ENCODE data around the gene SLC25A21. TPM values are rescaled to one million over a fixed set of nuclear protein-coding genes. Genes with fewer than 3 reads are reported as not detected.

Gene SLC25A21
- total and polyA plus RNA-seq, 7 donors: 0.13 to 1.5 (median 1.1) TPM; not detected in 2

DNA sequence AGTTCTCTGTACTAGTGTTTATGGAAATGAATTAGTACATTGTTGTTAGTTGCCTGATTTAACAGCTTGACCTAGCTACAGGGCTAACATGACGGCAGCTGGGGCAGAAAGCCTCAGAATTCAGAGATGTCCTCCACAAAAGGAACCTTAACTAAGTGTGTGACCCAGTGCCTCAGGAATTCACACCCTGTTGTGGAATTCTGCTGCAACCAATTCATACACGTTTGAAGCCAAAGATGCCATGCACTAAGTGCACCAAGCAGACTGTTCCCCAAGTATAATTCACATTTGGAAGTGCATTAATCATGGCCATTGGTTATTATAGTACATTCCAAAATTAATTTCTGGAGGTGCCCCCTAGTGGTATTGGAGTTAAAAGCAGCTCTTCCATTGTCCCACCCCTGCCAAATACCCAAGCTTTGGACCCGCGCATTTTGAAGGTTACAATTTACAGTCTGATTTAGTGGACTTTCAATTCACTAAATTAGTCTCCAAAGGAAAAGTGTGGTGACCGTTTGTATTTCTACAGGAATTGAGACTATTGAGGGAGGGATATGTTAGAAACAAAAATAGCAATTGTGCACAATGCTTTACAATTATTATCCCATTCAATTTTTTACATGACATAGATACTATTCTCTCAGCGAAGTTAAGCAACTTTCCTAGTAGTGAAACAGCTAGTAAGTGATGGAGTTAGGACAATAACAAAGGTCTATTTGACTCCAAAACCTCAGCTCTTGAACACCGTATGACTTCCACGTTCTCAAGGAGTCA lies 424.8 kb downstream of the SLC25A21 start:
- Histone ChIP-seq H3K27ac (no peak overlapping the region), H3K4me1 (no peaks in the 10 kb centered on the region), H3K4me3 (no peak overlapping the region), H3K36me3 (no peaks in the 10 kb centered on the region), H3K9me3 (peaks cover 0 to 7% (median 0%) of the 10 kb centered on the region in 4 donors), H3K27me3 (no peaks in the 10 kb centered on the region)
- intact Hi-C loops (cut with DNase I): no loop called here
- no peak for TF ChIP-seq POLR2A (IDR thresholded peaks at IDR 0.05)
- TF ChIP-seq, protein P1, sequence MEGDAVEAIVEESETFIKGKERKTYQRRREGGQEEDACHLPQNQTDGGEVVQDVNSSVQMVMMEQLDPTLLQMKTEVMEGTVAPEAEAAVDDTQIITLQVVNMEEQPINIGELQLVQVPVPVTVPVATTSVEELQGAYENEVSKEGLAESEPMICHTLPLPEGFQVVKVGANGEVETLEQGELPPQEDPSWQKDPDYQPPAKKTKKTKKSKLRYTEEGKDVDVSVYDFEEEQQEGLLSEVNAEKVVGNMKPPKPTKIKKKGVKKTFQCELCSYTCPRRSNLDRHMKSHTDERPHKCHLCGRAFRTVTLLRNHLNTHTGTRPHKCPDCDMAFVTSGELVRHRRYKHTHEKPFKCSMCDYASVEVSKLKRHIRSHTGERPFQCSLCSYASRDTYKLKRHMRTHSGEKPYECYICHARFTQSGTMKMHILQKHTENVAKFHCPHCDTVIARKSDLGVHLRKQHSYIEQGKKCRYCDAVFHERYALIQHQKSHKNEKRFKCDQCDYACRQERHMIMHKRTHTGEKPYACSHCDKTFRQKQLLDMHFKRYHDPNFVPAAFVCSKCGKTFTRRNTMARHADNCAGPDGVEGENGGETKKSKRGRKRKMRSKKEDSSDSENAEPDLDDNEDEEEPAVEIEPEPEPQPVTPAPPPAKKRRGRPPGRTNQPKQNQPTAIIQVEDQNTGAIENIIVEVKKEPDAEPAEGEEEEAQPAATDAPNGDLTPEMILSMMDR (IDR thresholded peaks at IDR 0.05): no peak
- no peak for TF ChIP-seq POLR2AphosphoS5 (IDR thresholded peaks at IDR 0.05)
- TF ChIP-seq EP300 (IDR thresholded peaks at IDR 0.05): no peak
- WGBS, 2 donors: 55 to 69% methylated on average over 8 of the region's 8 CpGs
- DNase-seq: no peak

- no peak overlapping the region for H3K4me3 ChIP-seq
- H3K36me3 ChIP-seq: no peaks in the 10 kb centered on the region
- peaks cover 0 to 7% (median 0%) of the 10 kb centered on the region in 4 donors for H3K9me3 ChIP-seq
- intact Hi-C loops (cut with DNase I): no loop called here
- TF ChIP-seq POLR2AphosphoS5 (IDR thresholded peaks at IDR 0.05): no peak
- no peak for TF ChIP-seq POLR2A (IDR thresholded peaks at IDR 0.05)
- TF ChIP-seq EP300 (IDR thresholded peaks at IDR 0.05): no peak
- TF ChIP-seq, protein P1 (IDR thresholded peaks at IDR 0.05): no peak
- no peaks in the 10 kb centered on the region for H3K27me3 ChIP-seq
- H3K27ac ChIP-seq: no peak overlapping the region
- no peak for DNase-seq
- no peaks in the 10 kb centered on the region for H3K4me1 ChIP-seq
These were observed 425.5 kb downstream of the SLC25A21 start for GRCh38 chr14:36746872-36747271.

DNA sequence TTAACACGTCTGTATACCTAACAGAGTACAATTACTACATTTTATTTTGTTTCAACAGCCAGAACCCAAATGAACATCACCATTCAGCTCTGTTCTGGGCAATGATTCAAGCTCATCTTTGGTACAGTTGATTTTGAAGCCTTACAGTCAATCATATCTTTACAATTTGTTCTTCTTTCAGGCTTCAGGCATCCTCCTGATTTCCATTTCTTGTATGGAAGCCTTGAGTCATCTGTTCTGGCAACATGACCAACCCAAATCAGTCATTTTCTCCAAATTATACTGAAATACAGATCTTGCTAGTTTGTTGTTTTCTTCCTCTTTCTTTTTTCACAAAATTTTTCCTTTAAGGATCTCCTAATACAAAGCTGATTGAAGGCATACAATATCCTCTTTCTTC lies 430.5 kb downstream of the SLC25A21 start:
- WGBS, 2 donors: 69% methylated on average over 1 of the region's 1 CpG
- H3K4me3 ChIP-seq: no peak overlapping the region
- H3K4me1 ChIP-seq: no peaks in the 10 kb centered on the region
- peaks cover 0 to 7% (median 0%) of the 10 kb centered on the region in 4 donors for H3K9me3 ChIP-seq
- no peaks in the 10 kb centered on the region for H3K36me3 ChIP-seq
- intact Hi-C loops (cut with DNase I): no loop called here
- H3K27ac ChIP-seq: no peak overlapping the region
- no peak for DNase-seq
- TF ChIP-seq, protein P1 (IDR thresholded peaks at IDR 0.05): no peak
- TF ChIP-seq POLR2A (IDR thresholded peaks at IDR 0.05): no peak
- no peak for TF ChIP-seq EP300 (IDR thresholded peaks at IDR 0.05)
- TF ChIP-seq POLR2AphosphoS5 (IDR thresholded peaks at IDR 0.05): no peak
- no peaks in the 10 kb centered on the region for H3K27me3 ChIP-seq

- no peaks in the 10 kb centered on the region for H3K27me3 ChIP-seq
- TF ChIP-seq EP300 (IDR thresholded peaks at IDR 0.05): no peak
- TF ChIP-seq POLR2A (IDR thresholded peaks at IDR 0.05): no peak
- no peak for TF ChIP-seq POLR2AphosphoS5 (IDR thresholded peaks at IDR 0.05)
- TF ChIP-seq, protein P1 (IDR thresholded peaks at IDR 0.05): no peak
- 86 to 87% methylated on average over 7 of the region's 7 CpGs for WGBS, 2 donors
- H3K36me3 ChIP-seq: no peaks in the 10 kb centered on the region
- no peak for DNase-seq
- intact Hi-C loops (cut with DNase I): no loop called here
- no peaks in the 10 kb centered on the region for H3K4me1 ChIP-seq
- no peaks in the 10 kb centered on the region for H3K9me3 ChIP-seq
- H3K4me3 ChIP-seq: no peak overlapping the region
- H3K27ac ChIP-seq: no peak overlapping the region
These were observed 434.1 kb downstream of the SLC25A21 start for GRCh38 chr14:36738269-36738668.
